Left lung (tissue), 10 donors: ENCODE measurements around the gene KCND3. TPM values are rescaled to one million over a fixed set of nuclear protein-coding genes. Genes with fewer than 3 reads are reported as not detected.

Experiments used
- ATAC-seq: fragments of 200-7000 bp; cut with Tn5 transposase; one replicate; pipeline ENCODE4 v1.9.1; 2020; ENCODE audit warnings: moderate library complexity
- DNase-seq, 4 donors: peaks; one replicate each; pipeline ENCODE4 v3.0.0-alpha.2; 2013 to 2020
- H3K27ac ChIP-seq, 2 donors: fragments of 200-600 bp; sonication (generic) in 1 of 2; one replicate each; pipeline versions ENCODE4 v1.5.0 to v1.8.0; 2020 to 2021
- H3K27me3 ChIP-seq, 2 donors: fragments of 200-600 bp; sonication (generic) in 1 of 2; one replicate each; pipeline versions ENCODE4 v1.5.0 to v1.8.0; 2020 to 2021
- H3K36me3 ChIP-seq, 2 donors: fragments of 200-600 bp; sonication (generic) in 1 of 2; one replicate each; pipeline versions ENCODE4 v1.5.0 to v1.8.0; 2020 to 2021
- H3K4me1 ChIP-seq, 2 donors: fragments of 200-600 bp; one replicate each; pipeline ENCODE4 v1.8.0; 2021
- H3K4me3 ChIP-seq, 2 donors: fragments of 200-600 bp; sonication (generic) in 1 of 2; one replicate each; pipeline versions ENCODE4 v1.5.0 to v1.8.0; 2020 to 2021; ENCODE audit warnings: mild to moderate bottlenecking in 1 of 2
- H3K9me3 ChIP-seq, 2 donors: fragments of 200-600 bp; sonication (generic) in 1 of 2; one replicate each; pipeline versions ENCODE4 v1.5.0 to v1.8.0; 2020 to 2021
- intact Hi-C, 2 donors: fragments of 100-400 bp; cut with DNase I; formaldehyde crosslinking; loops; one replicate each; pipeline versions ENCODE4 v1.11.2 to v1.14.2; 2022
- polyA plus RNA-seq, 6 donors: library from polyadenylated mRNA; unstranded; fragments of 120-200 nt; gene quantifications; one replicate each; pipeline ENCODE4 v1.2.1, GENCODE V29; 2013; ENCODE audit not compliant: insufficient read length in 6 of 6
- total RNA-seq, 2 donors: library from RNA; stranded (reverse); fragmentation: NEBNext Ultra II Directional; extraction: Animal tissue kit (Norgen Biotek cat#: 25700); gene quantifications; one replicate each; pipeline ENCODE4 v1.2.1, GENCODE V29; 2021
- TF ChIP-seq, protein P1 (sequence below), 2 donors: fragments of 200-600 bp; sonication (generic) in 1 of 2; IDR thresholded peaks; one replicate each; pipeline versions ENCODE4 v1.5.0 to v1.8.0; 2021; ENCODE audit warnings: antibody characterized with exemption in 2 of 2
- donor health status: DM: no; HTN: yes; CAD: no.
- donor health status: DM: no; HTN: no; CAD: no.

Gene KCND3
- total and polyA plus RNA-seq, 8 donors = 0.32 to 10.2 (median 0.58) TPM

GRCh38 chr1:111982428-111982827, 7.0 kb downstream of the KCND3 start:
- DNase-seq (peak in 1 of 4 donors; percentile 79), ATAC-seq (no peak)
- Histone ChIP-seq H3K4me1 (no peaks in the 10 kb centered on the region), H3K4me3 (no peak overlapping the region), H3K9me3 (no peaks in the 10 kb centered on the region), H3K36me3 (peaks cover 0 to 8% of the 10 kb centered on the region in 2 donors), H3K27me3 (peaks cover 0 to 36% of the 10 kb centered on the region in 2 donors), H3K27ac (no peak overlapping the region)
- intact Hi-C loops = no loop called here
- TF ChIP-seq, protein P1, sequence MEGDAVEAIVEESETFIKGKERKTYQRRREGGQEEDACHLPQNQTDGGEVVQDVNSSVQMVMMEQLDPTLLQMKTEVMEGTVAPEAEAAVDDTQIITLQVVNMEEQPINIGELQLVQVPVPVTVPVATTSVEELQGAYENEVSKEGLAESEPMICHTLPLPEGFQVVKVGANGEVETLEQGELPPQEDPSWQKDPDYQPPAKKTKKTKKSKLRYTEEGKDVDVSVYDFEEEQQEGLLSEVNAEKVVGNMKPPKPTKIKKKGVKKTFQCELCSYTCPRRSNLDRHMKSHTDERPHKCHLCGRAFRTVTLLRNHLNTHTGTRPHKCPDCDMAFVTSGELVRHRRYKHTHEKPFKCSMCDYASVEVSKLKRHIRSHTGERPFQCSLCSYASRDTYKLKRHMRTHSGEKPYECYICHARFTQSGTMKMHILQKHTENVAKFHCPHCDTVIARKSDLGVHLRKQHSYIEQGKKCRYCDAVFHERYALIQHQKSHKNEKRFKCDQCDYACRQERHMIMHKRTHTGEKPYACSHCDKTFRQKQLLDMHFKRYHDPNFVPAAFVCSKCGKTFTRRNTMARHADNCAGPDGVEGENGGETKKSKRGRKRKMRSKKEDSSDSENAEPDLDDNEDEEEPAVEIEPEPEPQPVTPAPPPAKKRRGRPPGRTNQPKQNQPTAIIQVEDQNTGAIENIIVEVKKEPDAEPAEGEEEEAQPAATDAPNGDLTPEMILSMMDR (IDR thresholded peaks at IDR 0.05) = no peak

DNA sequence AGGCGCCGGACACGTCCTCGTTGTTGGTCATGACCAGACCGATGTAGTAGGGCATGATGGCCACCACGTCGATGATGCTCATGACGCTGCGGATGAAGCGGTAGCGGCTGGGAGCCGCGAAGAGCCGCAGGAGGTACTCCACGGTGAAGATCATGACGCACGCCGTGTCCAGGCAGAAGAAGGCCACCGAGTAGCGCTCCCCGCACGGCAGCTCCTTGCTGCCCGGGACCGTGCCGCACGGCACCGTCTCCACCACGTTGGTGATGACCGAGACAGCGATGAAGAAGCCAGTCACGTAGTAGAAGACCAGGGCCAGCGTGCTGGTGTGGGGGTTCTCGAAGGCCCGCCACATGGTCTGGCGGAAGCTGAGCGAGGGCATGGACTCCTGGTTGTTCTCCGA, 7.6 kb downstream of the KCND3 start:
- DNase-seq = no peak
- H3K27me3 ChIP-seq = peaks cover 0 to 36% of the 10 kb centered on the region in 2 donors
- H3K9me3 ChIP-seq = no peaks in the 10 kb centered on the region
- H3K27ac ChIP-seq = no peak overlapping the region
- no peaks in the 10 kb centered on the region for H3K4me1 ChIP-seq
- H3K36me3 ChIP-seq = peaks cover 0 to 8% of the 10 kb centered on the region in 2 donors
- no peak for ATAC-seq
- intact Hi-C loops = no loop called here
- no peak overlapping the region for H3K4me3 ChIP-seq
- TF ChIP-seq, protein P1 (IDR thresholded peaks at IDR 0.05) = no peak

DNA sequence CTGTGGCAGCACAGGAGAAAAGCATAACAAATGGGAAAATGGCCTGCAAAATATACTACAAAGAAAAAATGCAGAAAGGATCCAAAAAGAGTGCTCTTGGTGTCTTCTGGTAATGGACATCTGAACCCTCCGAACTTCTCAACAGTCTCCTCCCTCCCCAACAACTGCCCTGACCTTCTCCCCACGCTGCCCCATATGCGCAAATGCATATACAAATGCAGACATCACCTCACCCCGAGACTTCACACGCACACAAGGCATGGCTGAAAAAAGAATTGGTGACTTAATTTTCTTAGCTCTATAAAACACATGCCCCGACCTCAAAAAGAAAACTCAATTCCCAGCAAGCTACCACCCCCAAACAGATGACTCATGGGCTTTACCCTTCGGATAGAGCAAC, 8.4 kb downstream of the KCND3 start:
- TF ChIP-seq, protein P1 (IDR thresholded peaks at IDR 0.05) = no peak
- H3K27ac ChIP-seq = no peak overlapping the region
- H3K9me3 ChIP-seq = no peaks in the 10 kb centered on the region
- H3K4me3 ChIP-seq = no peak overlapping the region
- peaks cover 0 to 29% of the 10 kb centered on the region in 2 donors for H3K27me3 ChIP-seq
- peaks cover 0 to 8% of the 10 kb centered on the region in 2 donors for H3K36me3 ChIP-seq
- DNase-seq (no peak), ATAC-seq (no peak)
- H3K4me1 ChIP-seq = no peaks in the 10 kb centered on the region
- intact Hi-C loops = no loop called here

DNA sequence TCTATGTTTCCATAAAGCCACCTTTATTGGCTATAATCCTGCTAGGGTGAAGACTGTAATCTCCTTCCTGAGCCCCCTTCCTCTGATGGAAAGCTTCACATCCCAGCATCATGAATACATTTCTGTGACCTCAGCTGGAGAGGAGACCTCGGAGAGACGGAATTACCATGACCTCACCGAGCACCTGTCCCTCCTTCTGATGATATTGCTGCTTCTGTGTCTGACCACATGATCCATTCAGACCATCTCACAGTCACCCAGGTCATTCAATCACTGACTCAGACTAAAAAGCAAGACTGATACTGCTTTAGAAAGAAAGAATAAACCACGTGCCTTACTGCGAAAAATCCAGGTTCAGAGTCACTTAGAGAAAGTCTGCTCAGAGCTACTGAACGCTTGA, 8.8 kb downstream of the KCND3 start:
- Histone ChIP-seq H3K27ac (no peak overlapping the region), H3K9me3 (no peaks in the 10 kb centered on the region), H3K4me3 (no peak overlapping the region), H3K36me3 (peaks cover 0 to 8% of the 10 kb centered on the region in 2 donors), H3K4me1 (no peaks in the 10 kb centered on the region), H3K27me3 (peaks cover 0 to 28% of the 10 kb centered on the region in 2 donors)
- no peak for ATAC-seq
- intact Hi-C loops = no loop called here
- TF ChIP-seq, protein P1 (IDR thresholded peaks at IDR 0.05) = no peak
- DNase-seq = no peak

- Histone ChIP-seq H3K27me3 (peaks cover 0 to 21% of the 10 kb centered on the region in 2 donors), H3K9me3 (no peaks in the 10 kb centered on the region), H3K36me3 (peaks cover 0 to 8% of the 10 kb centered on the region in 2 donors), H3K27ac (no peak overlapping the region), H3K4me1 (no peaks in the 10 kb centered on the region), H3K4me3 (no peak overlapping the region)
- TF ChIP-seq, protein P1 (IDR thresholded peaks at IDR 0.05) = no peak
- intact Hi-C loops = no loop called here
- DNase-seq (no peak), ATAC-seq (no peak)
These were observed 10.8 kb downstream of the KCND3 start for GRCh38 chr1:111978695-111979094.
